GM23338 (cell line): ENCODE measurements around the gene ABCC3. TPM values are rescaled to one million over a fixed set of nuclear protein-coding genes. Genes with fewer than 3 reads are reported as not detected.

Source experiments
- ATAC-seq: fragments of 200-7000 bp; cut with Tn5 transposase; 3 replicates; pipeline ENCODE4 v1.9.1; 2020
- DNase-seq: peaks from one replicate; pipeline ENCODE4 v3.0.0-alpha.2; 2015; ENCODE audit warnings: low spot score
- H2AFZ ChIP-seq: fragments of 200-600 bp; sonication (generic); 2 replicates; pipeline ENCODE4 v1.8.0; 2016; ENCODE audit warnings: antibody characterized with exemption, mild to moderate bottlenecking, moderate library complexity
- H3F3A ChIP-seq: fragments of 200-600 bp; sonication (generic); replicated peaks from 2 replicates; pipeline ENCODE4 v1.8.0; 2017; ENCODE audit warnings: antibody characterized with exemption, mixed run types, low read depth
- H3K27ac ChIP-seq: fragments of 200-600 bp; sonication (generic); 2 replicates; pipeline ENCODE4 v1.6.1; 2016; ENCODE audit warnings: low read depth
- H3K27me3 ChIP-seq: fragments of 200-600 bp; sonication (generic); 2 replicates; pipeline ENCODE4 v1.8.0; 2016; ENCODE audit warnings: mild to moderate bottlenecking, mixed run types, moderate library complexity; ENCODE audit not compliant: insufficient read depth
- H3K36me3 ChIP-seq: fragments of 200-600 bp; sonication (generic); 2 replicates; pipeline ENCODE4 v1.8.0; 2016; ENCODE audit warnings: mild to moderate bottlenecking; ENCODE audit not compliant: insufficient read depth
- H3K4me1 ChIP-seq: fragments of 200-600 bp; sonication (generic); 2 replicates; pipeline ENCODE4 v1.8.0; 2016; ENCODE audit warnings: mild to moderate bottlenecking, moderate library complexity; ENCODE audit not compliant: insufficient read depth
- H3K4me2 ChIP-seq: fragments of 200-600 bp; sonication (generic); 2 replicates; pipeline ENCODE4 v1.7.1; 2017; ENCODE audit warnings: mixed run types
- H3K4me3 ChIP-seq: fragments of 200-600 bp; sonication (generic); 2 replicates; pipeline ENCODE4 v1.6.1; 2016; ENCODE audit warnings: mixed run types
- H3K79me2 ChIP-seq: fragments of 200-600 bp; sonication (generic); replicated peaks from 2 replicates; pipeline ENCODE4 v1.8.0; 2017; ENCODE audit warnings: mild to moderate bottlenecking; ENCODE audit not compliant: insufficient read depth
- H3K9me2 ChIP-seq: fragments of 200-600 bp; sonication (generic); 2 replicates; pipeline ENCODE4 v1.8.0; 2017; ENCODE audit not compliant: insufficient read depth
- H4K20me1 ChIP-seq: fragments of 200-600 bp; sonication (generic); replicated peaks from 2 replicates; pipeline ENCODE4 v1.8.0; 2017; ENCODE audit warnings: mild to moderate bottlenecking; ENCODE audit not compliant: insufficient read depth
- H3K27ac Mint-ChIP-seq: 2 replicates; pipeline ENCODE4 v1.8.0; 2020; ENCODE audit warnings: inconsistent platforms, mild to moderate bottlenecking, moderate library complexity, mixed read lengths
- H3K27me3 Mint-ChIP-seq: 3 replicates; pipeline ENCODE4 v1.8.0; 2022; ENCODE audit warnings: low read depth, mild to moderate bottlenecking, moderate library complexity, mixed read lengths, inconsistent platforms; ENCODE audit not compliant: insufficient read depth, poor library complexity
- H3K36me3 Mint-ChIP-seq: 3 replicates; pipeline ENCODE4 v1.8.0; 2021; ENCODE audit warnings: low read depth, mild to moderate bottlenecking, inconsistent platforms, moderate library complexity, mixed read lengths
- H3K4me1 Mint-ChIP-seq: 3 replicates; pipeline ENCODE4 v1.8.0; 2020; ENCODE audit warnings: mild to moderate bottlenecking, inconsistent platforms, mixed read lengths
- H3K4me3 Mint-ChIP-seq: 3 replicates; pipeline ENCODE4 v1.8.0; 2021; ENCODE audit warnings: moderate library complexity, mild to moderate bottlenecking, inconsistent platforms, mixed read lengths
- H3K9me3 Mint-ChIP-seq: 3 replicates; pipeline ENCODE4 v1.8.0; 2020; ENCODE audit warnings: moderate library complexity, mild to moderate bottlenecking, inconsistent platforms, mixed read lengths
- CREB1 ChIP-seq: fragments of 250-450 bp; sonication (Bioruptor Pico); IDR thresholded peaks from 2 replicates; pipeline ENCODE4 v1.5.0; 2020; ENCODE audit warnings: low read depth, mild to moderate bottlenecking, moderate library complexity
- EZH2 ChIP-seq: fragments of 200-600 bp; sonication (generic); IDR thresholded peaks from one replicate; pipeline ENCODE4 v1.8.0; 2017; ENCODE audit warnings: antibody characterized with exemption, mild to moderate bottlenecking, low read depth; ENCODE audit not compliant: unreplicated experiment
- EZH2phosphoT487 ChIP-seq: fragments of 200-600 bp; sonication (generic); IDR thresholded peaks from one replicate; pipeline ENCODE4 v1.8.1; 2018; ENCODE audit warnings: antibody characterized with exemption; ENCODE audit not compliant: unreplicated experiment
- JUNB ChIP-seq: IDR thresholded peaks from one replicate; pipeline ENCODE4 v1.6.1; 2016; ENCODE audit warnings: antibody characterized with exemption; ENCODE audit not compliant: unreplicated experiment
- NANOG ChIP-seq: IDR thresholded peaks from 2 replicates; pipeline ENCODE4 v1.6.1; 2016; ENCODE audit warnings: antibody characterized with exemption, borderline replicate concordance
- POLR2AphosphoS5 ChIP-seq: IDR thresholded peaks from 2 replicates; pipeline ENCODE4 v1.6.1; 2016; ENCODE audit warnings: antibody characterized with exemption, low read depth
- STAT1 ChIP-seq: IDR thresholded peaks from one replicate; pipeline ENCODE4 v1.6.1; 2016; ENCODE audit warnings: antibody characterized with exemption; ENCODE audit not compliant: unreplicated experiment
- ZNF114 ChIP-seq: fragments of 250-450 bp; sonication (Bioruptor Pico); IDR thresholded peaks from 2 replicates; pipeline ENCODE4 v1.5.0; 2020; ENCODE audit warnings: mild to moderate bottlenecking, moderate library complexity
- ZNF331 ChIP-seq: fragments of 250-450 bp; sonication (Bioruptor Pico); IDR thresholded peaks from 2 replicates; pipeline ENCODE4 v1.5.0; 2020; ENCODE audit warnings: low read depth, mild to moderate bottlenecking, moderate library complexity
- polyA plus RNA-seq: library from polyadenylated mRNA; unstranded; fragments of >200 nt; fragmentation: Nextera tagmentation; extraction: Ambion mirVana; gene quantifications from 2 replicates; pipeline ENCODE4 v1.2.1, GENCODE V29; 2016
- total RNA-seq: library from RNA; depleted of rRNA; stranded (reverse); fragments of >200 nt; shearing (Covaris generic); gene quantifications from 2 replicates; pipeline ENCODE4 v1.2.3, GENCODE V29; 2014
- TF ChIP-seq, protein P1 (sequence below), 2 experiments: fragments of 200-600 bp in 1 of 2; sonication (generic) in 1 of 2; conservative IDR thresholded peaks; 2 replicates each; pipeline versions ENCODE4 v1.5.1 to v1.6.1; 2016 to 2017; ENCODE audit warnings: antibody characterized with exemption in 2 of 2, low read depth in 2 of 2, mild to moderate bottlenecking in 2 of 2, moderate library complexity in 1 of 2
- TF ChIP-seq, protein P2 (sequence below): IDR thresholded peaks from 2 replicates; pipeline ENCODE4 v1.6.1; 2016; ENCODE audit warnings: antibody characterized with exemption
- TF ChIP-seq, protein P3 (sequence below): fragments of 250-450 bp; sonication (Bioruptor Pico); IDR thresholded peaks from 2 replicates; pipeline ENCODE4 v1.5.0; 2020; ENCODE audit warnings: mild to moderate bottlenecking, moderate library complexity
- TF ChIP-seq, protein P4 (sequence below): IDR thresholded peaks from one replicate; pipeline ENCODE4 v1.6.1; 2018; ENCODE audit warnings: antibody characterized with exemption; ENCODE audit not compliant: unreplicated experiment

Gene ABCC3
- total and polyA plus RNA-seq, 2 experiments from 2014 or later = not detected

DNA sequence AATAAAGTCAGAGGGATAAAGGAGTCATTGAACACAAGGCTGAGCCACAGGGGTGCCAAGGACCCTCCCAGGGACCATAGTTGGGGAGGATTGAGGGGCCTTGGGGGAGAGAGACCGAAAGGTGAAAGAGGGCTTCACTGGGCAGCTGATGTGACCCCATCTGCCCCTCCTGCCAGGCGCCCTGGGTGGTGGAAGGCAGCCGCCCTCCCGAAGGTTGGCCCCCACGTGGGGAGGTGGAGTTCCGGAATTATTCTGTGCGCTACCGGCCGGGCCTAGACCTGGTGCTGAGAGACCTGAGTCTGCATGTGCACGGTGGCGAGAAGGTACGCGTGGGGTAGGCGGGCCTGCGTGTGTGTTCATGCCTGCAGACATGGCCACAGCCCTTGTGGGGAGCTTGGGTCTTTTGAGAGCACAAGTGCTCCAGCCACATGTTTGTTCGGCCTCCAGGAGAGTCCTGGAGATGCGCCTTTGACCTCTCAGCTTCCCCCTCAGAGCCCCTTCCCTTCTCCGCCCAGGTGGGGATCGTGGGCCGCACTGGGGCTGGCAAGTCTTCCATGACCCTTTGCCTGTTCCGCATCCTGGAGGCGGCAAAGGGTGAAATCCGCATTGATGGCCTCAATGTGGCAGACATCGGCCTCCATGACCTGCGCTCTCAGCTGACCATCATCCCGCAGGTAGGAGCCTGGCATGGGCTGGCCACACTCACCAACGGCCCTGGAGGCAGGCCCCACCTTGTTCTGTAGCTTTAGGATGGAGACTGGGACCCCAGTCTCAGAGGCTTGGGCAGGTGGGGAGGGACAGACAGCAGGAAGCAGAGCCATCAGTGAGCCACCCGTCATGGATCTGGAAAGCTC, 49.0 kb downstream of the ABCC3 start:
- Histone ChIP-seq H3K79me2 (no peaks in the 10 kb centered on the region), H4K20me1 (no peaks in the 10 kb centered on the region), H2AFZ (peak overlapping the region; percentile 52; the same call in 1 of the 2 replicates), H3K4me2 (no peak overlapping the region), H3K9me2 (no peaks in the 10 kb centered on the region), H3K36me3 (no peaks in the 10 kb centered on the region), H3K27me3 (no peaks in the 10 kb centered on the region), H3K4me1 (0 out of 2 replicates have a peak, but pooled peaks cover 3% of the 10 kb centered on the region), H3F3A (no peaks in the 10 kb centered on the region), H3K4me3 (no peak overlapping the region), H3K27ac (no peak overlapping the region)
- Mint-ChIP-seq H3K27ac (no peak overlapping the region), H3K4me3 (no peak overlapping the region), H3K4me1 (peaks cover 26% of the 10 kb centered on the region), H3K27me3 (peaks cover 7% of the 10 kb centered on the region), H3K9me3 (no peaks in the 10 kb centered on the region), H3K36me3 (no peaks in the 10 kb centered on the region)
- TF ChIP-seq EZH2phosphoT487 = no peak
- TF ChIP-seq EZH2 = no peak
- TF ChIP-seq, protein P1, sequence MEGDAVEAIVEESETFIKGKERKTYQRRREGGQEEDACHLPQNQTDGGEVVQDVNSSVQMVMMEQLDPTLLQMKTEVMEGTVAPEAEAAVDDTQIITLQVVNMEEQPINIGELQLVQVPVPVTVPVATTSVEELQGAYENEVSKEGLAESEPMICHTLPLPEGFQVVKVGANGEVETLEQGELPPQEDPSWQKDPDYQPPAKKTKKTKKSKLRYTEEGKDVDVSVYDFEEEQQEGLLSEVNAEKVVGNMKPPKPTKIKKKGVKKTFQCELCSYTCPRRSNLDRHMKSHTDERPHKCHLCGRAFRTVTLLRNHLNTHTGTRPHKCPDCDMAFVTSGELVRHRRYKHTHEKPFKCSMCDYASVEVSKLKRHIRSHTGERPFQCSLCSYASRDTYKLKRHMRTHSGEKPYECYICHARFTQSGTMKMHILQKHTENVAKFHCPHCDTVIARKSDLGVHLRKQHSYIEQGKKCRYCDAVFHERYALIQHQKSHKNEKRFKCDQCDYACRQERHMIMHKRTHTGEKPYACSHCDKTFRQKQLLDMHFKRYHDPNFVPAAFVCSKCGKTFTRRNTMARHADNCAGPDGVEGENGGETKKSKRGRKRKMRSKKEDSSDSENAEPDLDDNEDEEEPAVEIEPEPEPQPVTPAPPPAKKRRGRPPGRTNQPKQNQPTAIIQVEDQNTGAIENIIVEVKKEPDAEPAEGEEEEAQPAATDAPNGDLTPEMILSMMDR (conservative IDR thresholded peaks at IDR 0.05; ENCODE audit: low read depth in 2 of 2) = no peak
- TF ChIP-seq STAT1 = no peak
- no peak for TF ChIP-seq JUNB
- no peak for TF ChIP-seq NANOG
- TF ChIP-seq, protein P2, sequence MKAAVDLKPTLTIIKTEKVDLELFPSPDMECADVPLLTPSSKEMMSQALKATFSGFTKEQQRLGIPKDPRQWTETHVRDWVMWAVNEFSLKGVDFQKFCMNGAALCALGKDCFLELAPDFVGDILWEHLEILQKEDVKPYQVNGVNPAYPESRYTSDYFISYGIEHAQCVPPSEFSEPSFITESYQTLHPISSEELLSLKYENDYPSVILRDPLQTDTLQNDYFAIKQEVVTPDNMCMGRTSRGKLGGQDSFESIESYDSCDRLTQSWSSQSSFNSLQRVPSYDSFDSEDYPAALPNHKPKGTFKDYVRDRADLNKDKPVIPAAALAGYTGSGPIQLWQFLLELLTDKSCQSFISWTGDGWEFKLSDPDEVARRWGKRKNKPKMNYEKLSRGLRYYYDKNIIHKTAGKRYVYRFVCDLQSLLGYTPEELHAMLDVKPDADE = no peak
- TF ChIP-seq ZNF331 (CRISPR knock-in tag) = no peak
- TF ChIP-seq CREB1 (CRISPR knock-in tag) = no peak
- TF ChIP-seq, protein P3, sequence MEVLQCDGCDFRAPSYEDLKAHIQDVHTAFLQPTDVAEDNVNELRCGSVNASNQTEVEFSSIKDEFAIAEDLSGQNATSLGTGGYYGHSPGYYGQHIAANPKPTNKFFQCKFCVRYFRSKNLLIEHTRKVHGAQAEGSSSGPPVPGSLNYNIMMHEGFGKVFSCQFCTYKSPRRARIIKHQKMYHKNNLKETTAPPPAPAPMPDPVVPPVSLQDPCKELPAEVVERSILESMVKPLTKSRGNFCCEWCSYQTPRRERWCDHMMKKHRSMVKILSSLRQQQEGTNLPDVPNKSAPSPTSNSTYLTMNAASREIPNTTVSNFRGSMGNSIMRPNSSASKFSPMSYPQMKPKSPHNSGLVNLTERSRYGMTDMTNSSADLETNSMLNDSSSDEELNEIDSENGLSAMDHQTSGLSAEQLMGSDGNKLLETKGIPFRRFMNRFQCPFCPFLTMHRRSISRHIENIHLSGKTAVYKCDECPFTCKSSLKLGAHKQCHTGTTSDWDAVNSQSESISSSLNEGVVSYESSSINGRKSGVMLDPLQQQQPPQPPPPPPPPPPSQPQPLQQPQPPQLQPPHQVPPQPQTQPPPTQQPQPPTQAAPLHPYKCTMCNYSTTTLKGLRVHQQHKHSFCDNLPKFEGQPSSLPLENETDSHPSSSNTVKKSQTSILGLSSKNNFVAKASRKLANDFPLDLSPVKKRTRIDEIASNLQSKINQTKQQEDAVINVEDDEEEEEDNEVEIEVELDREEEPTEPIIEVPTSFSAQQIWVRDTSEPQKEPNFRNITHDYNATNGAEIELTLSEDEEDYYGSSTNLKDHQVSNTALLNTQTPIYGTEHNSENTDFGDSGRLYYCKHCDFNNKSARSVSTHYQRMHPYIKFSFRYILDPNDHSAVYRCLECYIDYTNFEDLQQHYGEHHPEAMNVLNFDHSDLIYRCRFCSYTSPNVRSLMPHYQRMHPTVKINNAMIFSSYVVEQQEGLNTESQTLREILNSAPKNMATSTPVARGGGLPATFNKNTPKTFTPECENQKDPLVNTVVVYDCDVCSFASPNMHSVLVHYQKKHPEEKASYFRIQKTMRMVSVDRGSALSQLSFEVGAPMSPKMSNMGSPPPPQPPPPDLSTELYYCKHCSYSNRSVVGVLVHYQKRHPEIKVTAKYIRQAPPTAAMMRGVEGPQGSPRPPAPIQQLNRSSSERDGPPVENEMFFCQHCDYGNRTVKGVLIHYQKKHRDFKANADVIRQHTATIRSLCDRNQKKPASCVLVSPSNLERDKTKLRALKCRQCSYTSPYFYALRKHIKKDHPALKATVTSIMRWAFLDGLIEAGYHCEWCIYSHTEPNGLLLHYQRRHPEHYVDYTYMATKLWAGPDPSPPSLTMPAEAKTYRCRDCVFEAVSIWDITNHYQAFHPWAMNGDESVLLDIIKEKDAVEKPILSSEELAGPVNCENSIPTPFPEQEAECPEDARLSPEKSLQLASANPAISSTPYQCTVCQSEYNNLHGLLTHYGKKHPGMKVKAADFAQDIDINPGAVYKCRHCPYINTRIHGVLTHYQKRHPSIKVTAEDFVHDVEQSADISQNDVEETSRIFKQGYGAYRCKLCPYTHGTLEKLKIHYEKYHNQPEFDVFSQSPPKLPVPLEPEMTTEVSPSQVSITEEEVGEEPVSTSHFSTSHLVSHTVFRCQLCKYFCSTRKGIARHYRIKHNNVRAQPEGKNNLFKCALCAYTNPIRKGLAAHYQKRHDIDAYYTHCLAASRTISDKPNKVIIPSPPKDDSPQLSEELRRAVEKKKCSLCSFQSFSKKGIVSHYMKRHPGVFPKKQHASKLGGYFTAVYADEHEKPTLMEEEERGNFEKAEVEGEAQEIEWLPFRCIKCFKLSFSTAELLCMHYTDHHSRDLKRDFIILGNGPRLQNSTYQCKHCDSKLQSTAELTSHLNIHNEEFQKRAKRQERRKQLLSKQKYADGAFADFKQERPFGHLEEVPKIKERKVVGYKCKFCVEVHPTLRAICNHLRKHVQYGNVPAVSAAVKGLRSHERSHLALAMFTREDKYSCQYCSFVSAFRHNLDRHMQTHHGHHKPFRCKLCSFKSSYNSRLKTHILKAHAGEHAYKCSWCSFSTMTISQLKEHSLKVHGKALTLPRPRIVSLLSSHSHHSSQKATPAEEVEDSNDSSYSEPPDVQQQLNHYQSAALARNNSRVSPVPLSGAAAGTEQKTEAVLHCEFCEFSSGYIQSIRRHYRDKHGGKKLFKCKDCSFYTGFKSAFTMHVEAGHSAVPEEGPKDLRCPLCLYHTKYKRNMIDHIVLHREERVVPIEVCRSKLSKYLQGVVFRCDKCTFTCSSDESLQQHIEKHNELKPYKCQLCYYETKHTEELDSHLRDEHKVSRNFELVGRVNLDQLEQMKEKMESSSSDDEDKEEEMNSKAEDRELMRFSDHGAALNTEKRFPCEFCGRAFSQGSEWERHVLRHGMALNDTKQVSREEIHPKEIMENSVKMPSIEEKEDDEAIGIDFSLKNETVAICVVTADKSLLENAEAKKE = no peak
- no peak for TF ChIP-seq POLR2AphosphoS5
- TF ChIP-seq, protein P4, sequence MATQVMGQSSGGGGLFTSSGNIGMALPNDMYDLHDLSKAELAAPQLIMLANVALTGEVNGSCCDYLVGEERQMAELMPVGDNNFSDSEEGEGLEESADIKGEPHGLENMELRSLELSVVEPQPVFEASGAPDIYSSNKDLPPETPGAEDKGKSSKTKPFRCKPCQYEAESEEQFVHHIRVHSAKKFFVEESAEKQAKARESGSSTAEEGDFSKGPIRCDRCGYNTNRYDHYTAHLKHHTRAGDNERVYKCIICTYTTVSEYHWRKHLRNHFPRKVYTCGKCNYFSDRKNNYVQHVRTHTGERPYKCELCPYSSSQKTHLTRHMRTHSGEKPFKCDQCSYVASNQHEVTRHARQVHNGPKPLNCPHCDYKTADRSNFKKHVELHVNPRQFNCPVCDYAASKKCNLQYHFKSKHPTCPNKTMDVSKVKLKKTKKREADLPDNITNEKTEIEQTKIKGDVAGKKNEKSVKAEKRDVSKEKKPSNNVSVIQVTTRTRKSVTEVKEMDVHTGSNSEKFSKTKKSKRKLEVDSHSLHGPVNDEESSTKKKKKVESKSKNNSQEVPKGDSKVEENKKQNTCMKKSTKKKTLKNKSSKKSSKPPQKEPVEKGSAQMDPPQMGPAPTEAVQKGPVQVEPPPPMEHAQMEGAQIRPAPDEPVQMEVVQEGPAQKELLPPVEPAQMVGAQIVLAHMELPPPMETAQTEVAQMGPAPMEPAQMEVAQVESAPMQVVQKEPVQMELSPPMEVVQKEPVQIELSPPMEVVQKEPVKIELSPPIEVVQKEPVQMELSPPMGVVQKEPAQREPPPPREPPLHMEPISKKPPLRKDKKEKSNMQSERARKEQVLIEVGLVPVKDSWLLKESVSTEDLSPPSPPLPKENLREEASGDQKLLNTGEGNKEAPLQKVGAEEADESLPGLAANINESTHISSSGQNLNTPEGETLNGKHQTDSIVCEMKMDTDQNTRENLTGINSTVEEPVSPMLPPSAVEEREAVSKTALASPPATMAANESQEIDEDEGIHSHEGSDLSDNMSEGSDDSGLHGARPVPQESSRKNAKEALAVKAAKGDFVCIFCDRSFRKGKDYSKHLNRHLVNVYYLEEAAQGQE = no peak
- TF ChIP-seq ZNF114 (CRISPR knock-in tag) = no peak
- DNase-seq = no peak
- no peak for ATAC-seq
